Lower lobe of right lung (tissue), 2 donors: ENCODE data around the gene KRT35. TPM values are rescaled to one million over a fixed set of nuclear protein-coding genes. Genes with fewer than 3 reads are reported as not detected.

Experiments used
- ATAC-seq, 2 donors: fragments of 200-7000 bp; cut with Tn5 transposase; one replicate each; pipeline ENCODE4 v1.9.1; 2020 to 2022; ENCODE audit warnings: mild to moderate bottlenecking in 2 of 2, moderate library complexity in 2 of 2
- DNase-seq: peaks from one replicate; pipeline ENCODE4 v3.0.0-alpha.2; 2020
- H3K27ac ChIP-seq: fragments of 200-600 bp; one replicate; pipeline ENCODE4 v1.8.0; 2022
- H3K27me3 ChIP-seq: fragments of 200-600 bp; one replicate; pipeline ENCODE4 v1.8.0; 2022; ENCODE audit warnings: low read depth
- H3K36me3 ChIP-seq: fragments of 200-600 bp; one replicate; pipeline ENCODE4 v1.8.0; 2022; ENCODE audit warnings: mild to moderate bottlenecking
- H3K4me1 ChIP-seq: fragments of 200-600 bp; one replicate; pipeline ENCODE4 v1.8.0; 2022
- H3K4me3 ChIP-seq: fragments of 200-600 bp; one replicate; pipeline ENCODE4 v1.8.0; 2022; ENCODE audit warnings: mild to moderate bottlenecking
- H3K9me3 ChIP-seq: fragments of 200-600 bp; one replicate; pipeline ENCODE4 v1.8.0; 2022
- intact Hi-C: fragments of 100-400 bp; cut with DNase I; formaldehyde crosslinking; loops from one replicate; pipeline ENCODE4 v1.11.0; 2022
- microRNA-seq: library from miRNA; unstranded; fragments of <30 nt; microRNA quantifications from one replicate; pipeline ENCODE4 v1.2.0, GENCODE V29; 2020; ENCODE audit warnings: borderline number of aligned reads
- total RNA-seq: library from RNA; stranded (reverse); fragmentation: NEBNext Ultra II Directional; extraction: Animal tissue kit (Norgen Biotek cat#: 25700); gene quantifications from one replicate; pipeline ENCODE4 v1.2.1, GENCODE V29; 2021
- TF ChIP-seq, protein P1 (sequence below): fragments of 200-600 bp; IDR thresholded peaks from one replicate; pipeline ENCODE4 v1.8.0; 2022; ENCODE audit warnings: antibody characterized with exemption, mild to moderate bottlenecking
- donor health status: DM: no; HTN: yes; CAD: no; lungs with severe emphysema.

KRT35 gene
- total RNA-seq, 1 donor from 2014 or later: not detected

DNA sequence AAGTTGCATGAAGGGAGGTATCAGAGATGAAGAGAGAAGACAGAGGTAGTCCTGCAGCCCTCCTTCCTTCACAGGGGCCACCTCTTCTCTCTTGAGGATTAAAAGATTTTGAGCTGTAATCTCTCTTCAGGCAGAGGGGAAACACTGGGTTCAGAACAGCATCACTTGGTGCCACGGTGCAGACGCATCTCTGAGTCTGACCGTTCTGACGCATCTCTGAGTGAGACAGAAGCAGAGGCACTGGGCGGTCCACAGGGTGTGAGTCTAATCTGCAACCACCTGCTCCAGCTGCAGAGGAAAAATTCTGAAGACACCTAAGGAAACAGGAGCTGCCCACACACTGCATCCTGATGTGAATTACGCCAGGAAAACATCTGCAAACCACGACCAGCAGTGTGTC is 51.3 kb downstream of the KRT35 start:
- no peak overlapping the region for H3K27ac ChIP-seq
- H3K4me1 ChIP-seq: no peaks in the 10 kb centered on the region
- TF ChIP-seq, protein P1, sequence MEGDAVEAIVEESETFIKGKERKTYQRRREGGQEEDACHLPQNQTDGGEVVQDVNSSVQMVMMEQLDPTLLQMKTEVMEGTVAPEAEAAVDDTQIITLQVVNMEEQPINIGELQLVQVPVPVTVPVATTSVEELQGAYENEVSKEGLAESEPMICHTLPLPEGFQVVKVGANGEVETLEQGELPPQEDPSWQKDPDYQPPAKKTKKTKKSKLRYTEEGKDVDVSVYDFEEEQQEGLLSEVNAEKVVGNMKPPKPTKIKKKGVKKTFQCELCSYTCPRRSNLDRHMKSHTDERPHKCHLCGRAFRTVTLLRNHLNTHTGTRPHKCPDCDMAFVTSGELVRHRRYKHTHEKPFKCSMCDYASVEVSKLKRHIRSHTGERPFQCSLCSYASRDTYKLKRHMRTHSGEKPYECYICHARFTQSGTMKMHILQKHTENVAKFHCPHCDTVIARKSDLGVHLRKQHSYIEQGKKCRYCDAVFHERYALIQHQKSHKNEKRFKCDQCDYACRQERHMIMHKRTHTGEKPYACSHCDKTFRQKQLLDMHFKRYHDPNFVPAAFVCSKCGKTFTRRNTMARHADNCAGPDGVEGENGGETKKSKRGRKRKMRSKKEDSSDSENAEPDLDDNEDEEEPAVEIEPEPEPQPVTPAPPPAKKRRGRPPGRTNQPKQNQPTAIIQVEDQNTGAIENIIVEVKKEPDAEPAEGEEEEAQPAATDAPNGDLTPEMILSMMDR: no peak
- no peak overlapping the region for H3K4me3 ChIP-seq
- intact Hi-C loops: no loop called here
- H3K9me3 ChIP-seq: no peaks in the 10 kb centered on the region
- H3K27me3 ChIP-seq: no peaks in the 10 kb centered on the region
- H3K36me3 ChIP-seq: no peaks in the 10 kb centered on the region
- ATAC-seq (no peak), DNase-seq (no peak)

DNA sequence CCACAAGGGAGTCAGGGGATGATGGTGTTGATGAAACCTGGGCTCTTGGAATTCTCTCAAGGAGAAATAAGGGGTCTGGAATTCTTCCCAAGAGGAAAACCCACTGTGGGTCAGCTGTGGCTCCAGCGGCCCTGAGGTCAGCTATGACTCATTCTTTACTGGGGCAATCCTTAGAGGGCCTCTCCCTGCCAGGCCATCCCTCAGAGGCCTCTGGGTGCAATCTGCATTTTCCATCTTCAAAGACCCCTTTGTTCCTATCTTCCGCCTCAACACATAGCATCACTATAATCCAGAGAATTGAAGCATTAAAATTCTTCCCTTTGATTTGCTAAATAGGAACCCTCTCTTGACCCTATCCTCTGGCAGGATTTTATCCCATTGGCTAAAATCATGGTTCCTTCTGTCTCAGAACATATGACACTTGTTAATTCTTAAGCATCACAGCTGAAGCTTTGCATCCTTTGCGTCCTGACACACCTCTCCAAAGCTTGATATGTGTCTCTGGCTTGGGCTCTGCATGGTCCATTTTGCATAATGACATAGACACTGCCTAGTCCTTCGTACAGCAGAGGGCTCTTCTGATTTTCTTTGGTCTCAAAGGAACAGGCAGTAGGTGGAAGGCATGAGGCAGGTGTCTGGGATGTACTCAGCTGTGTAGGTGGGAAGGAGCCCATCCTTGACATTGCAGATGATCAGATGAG is 52.2 kb downstream of the KRT35 start:
- Histone ChIP-seq H3K9me3 (no peaks in the 10 kb centered on the region), H3K27ac (no peak overlapping the region), H3K27me3 (no peaks in the 10 kb centered on the region), H3K4me3 (no peak overlapping the region), H3K36me3 (no peaks in the 10 kb centered on the region), H3K4me1 (no peaks in the 10 kb centered on the region)
- no peak for ATAC-seq
- TF ChIP-seq, protein P1: no peak
- DNase-seq: no peak
- intact Hi-C loops: no loop called here

Small RNA genes within 50 kb of the gene (microRNA-seq; reads per million reads assigned to microRNA genes)
- not detected for gene MIR6510

Other genes with a start within 250 kb of the KRT35 start
- gene KRTAP9-3, start 248.7 kb downstream of the KRT35 start, total RNA-seq: not detected
- not detected for gene KRTAP9-8, start 243.2 kb downstream of the KRT35 start, total RNA-seq
- gene KRTAP9-4, start 231.5 kb downstream of the KRT35 start, total RNA-seq: not detected
- gene KRTAP9-9, start 225.8 kb downstream of the KRT35 start, total RNA-seq: not detected
- not detected for gene KRTAP9-6, start 215.8 kb downstream of the KRT35 start, total RNA-seq
- gene KRTAP9-7, start 205.5 kb downstream of the KRT35 start, total RNA-seq: not detected
- not detected for gene KRTAP29-1, start 178.3 kb downstream of the KRT35 start, total RNA-seq
- gene KRTAP16-1, start 171.8 kb downstream of the KRT35 start, total RNA-seq: not detected
- not detected for gene KRTAP17-1, start 165.4 kb downstream of the KRT35 start, total RNA-seq
- not detected for gene KRT33A, start 130.3 kb downstream of the KRT35 start, total RNA-seq
- gene KRT33B, start 111.3 kb downstream of the KRT35 start, total RNA-seq: not detected
- not detected for gene KRT34, start 98.8 kb downstream of the KRT35 start, total RNA-seq
- not detected for gene KRT31, start 83.5 kb downstream of the KRT35 start, total RNA-seq
- not detected for gene KRT37, start 56.6 kb downstream of the KRT35 start, total RNA-seq
- gene KRT38, start 40.2 kb downstream of the KRT35 start, total RNA-seq: not detected
- not detected for gene KRT32, start 13.8 kb downstream of the KRT35 start, total RNA-seq
- gene KRT36, start 8.8 kb upstream of the KRT35 start, total RNA-seq: not detected
- gene KRT13, start 24.5 kb upstream of the KRT35 start, total RNA-seq: 5.2 TPM
- 9.0 TPM for gene KRT15, start 37.7 kb upstream of the KRT35 start, total RNA-seq
- gene KRT19, start 47.2 kb upstream of the KRT35 start, total RNA-seq: 212 TPM
- gene KRT9, start 90.9 kb upstream of the KRT35 start, total RNA-seq: not detected
- not detected for gene KRT14, start 105.7 kb upstream of the KRT35 start, total RNA-seq
- gene KRT16, start 131.6 kb upstream of the KRT35 start, total RNA-seq: not detected
- gene KRT17, start 143.4 kb upstream of the KRT35 start, total RNA-seq: 2.6 TPM
- gene EIF1, start 207.7 kb upstream of the KRT35 start, total RNA-seq: 943 TPM
- not detected for gene GAST, start 231.2 kb upstream of the KRT35 start, total RNA-seq